Nephron (organoid): ENCODE measurements around the gene RAD51AP1.

Experiments
- H3K27ac Mint-ChIP-seq, 3 experiments: 2 replicates each; pipeline ENCODE4 v1.8.0; 2020; ENCODE audit warnings: mixed read lengths in 3 of 3, mild to moderate bottlenecking in 2 of 3, moderate library complexity in 1 of 3
- H3K27me3 Mint-ChIP-seq: 2 replicates; pipeline ENCODE4 v1.8.0; 2021; ENCODE audit warnings: low read depth, mild to moderate bottlenecking, moderate library complexity, mixed read lengths
- H3K36me3 Mint-ChIP-seq: 2 replicates; pipeline ENCODE4 v1.8.0; 2020; ENCODE audit warnings: low read depth, mixed read lengths
- H3K4me1 Mint-ChIP-seq: 2 replicates; pipeline ENCODE4 v1.8.0; 2020; ENCODE audit warnings: mixed read lengths
- H3K4me3 Mint-ChIP-seq, 3 experiments: 2 replicates each; pipeline ENCODE4 v1.8.0; 2020; ENCODE audit warnings: mild to moderate bottlenecking in 3 of 3, mixed read lengths in 3 of 3, moderate library complexity in 2 of 3
- H3K9me3 Mint-ChIP-seq: 2 replicates; pipeline ENCODE4 v1.8.0; 2020; ENCODE audit warnings: mixed read lengths
- TF ChIP-seq, protein P1 (sequence below), 3 experiments: fragments of 200-600 bp; sonication (generic); IDR thresholded peaks; one replicate each; pipeline ENCODE4 v1.5.0; 2021; ENCODE audit warnings: antibody characterized with exemption in 3 of 3; ENCODE audit not compliant: unreplicated experiment in 3 of 3

The RAD51AP1 gene

GRCh38 chr12:4555804-4556203 is 17.1 kb downstream of the RAD51AP1 start:
- H3K36me3 Mint-ChIP-seq = peaks cover 24% of the 10 kb centered on the region
- H3K27ac Mint-ChIP-seq = no peak overlapping the region
- TF ChIP-seq, protein P1, sequence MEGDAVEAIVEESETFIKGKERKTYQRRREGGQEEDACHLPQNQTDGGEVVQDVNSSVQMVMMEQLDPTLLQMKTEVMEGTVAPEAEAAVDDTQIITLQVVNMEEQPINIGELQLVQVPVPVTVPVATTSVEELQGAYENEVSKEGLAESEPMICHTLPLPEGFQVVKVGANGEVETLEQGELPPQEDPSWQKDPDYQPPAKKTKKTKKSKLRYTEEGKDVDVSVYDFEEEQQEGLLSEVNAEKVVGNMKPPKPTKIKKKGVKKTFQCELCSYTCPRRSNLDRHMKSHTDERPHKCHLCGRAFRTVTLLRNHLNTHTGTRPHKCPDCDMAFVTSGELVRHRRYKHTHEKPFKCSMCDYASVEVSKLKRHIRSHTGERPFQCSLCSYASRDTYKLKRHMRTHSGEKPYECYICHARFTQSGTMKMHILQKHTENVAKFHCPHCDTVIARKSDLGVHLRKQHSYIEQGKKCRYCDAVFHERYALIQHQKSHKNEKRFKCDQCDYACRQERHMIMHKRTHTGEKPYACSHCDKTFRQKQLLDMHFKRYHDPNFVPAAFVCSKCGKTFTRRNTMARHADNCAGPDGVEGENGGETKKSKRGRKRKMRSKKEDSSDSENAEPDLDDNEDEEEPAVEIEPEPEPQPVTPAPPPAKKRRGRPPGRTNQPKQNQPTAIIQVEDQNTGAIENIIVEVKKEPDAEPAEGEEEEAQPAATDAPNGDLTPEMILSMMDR (IDR thresholded peaks at IDR 0.05; ENCODE audit: unreplicated experiment in 3 of 3) = no peak
- no peak overlapping the region for H3K4me3 Mint-ChIP-seq
- no peaks in the 10 kb centered on the region for H3K4me1 Mint-ChIP-seq
- no peaks in the 10 kb centered on the region for H3K9me3 Mint-ChIP-seq
- no peaks in the 10 kb centered on the region for H3K27me3 Mint-ChIP-seq

- TF ChIP-seq, protein P1 (IDR thresholded peaks at IDR 0.05; ENCODE audit: unreplicated experiment in 3 of 3) = no peak
- H3K27ac Mint-ChIP-seq = no peak overlapping the region
- peaks cover 4% of the 10 kb centered on the region for H3K4me1 Mint-ChIP-seq
- H3K36me3 Mint-ChIP-seq = peaks cover 23% of the 10 kb centered on the region
- no peaks in the 10 kb centered on the region for H3K9me3 Mint-ChIP-seq
- H3K27me3 Mint-ChIP-seq = peaks cover 3% of the 10 kb centered on the region
- H3K4me3 Mint-ChIP-seq = no peak overlapping the region
These were observed 18.2 kb downstream of the RAD51AP1 start for GRCh38 chr12:4556735-4557530.

DNA sequence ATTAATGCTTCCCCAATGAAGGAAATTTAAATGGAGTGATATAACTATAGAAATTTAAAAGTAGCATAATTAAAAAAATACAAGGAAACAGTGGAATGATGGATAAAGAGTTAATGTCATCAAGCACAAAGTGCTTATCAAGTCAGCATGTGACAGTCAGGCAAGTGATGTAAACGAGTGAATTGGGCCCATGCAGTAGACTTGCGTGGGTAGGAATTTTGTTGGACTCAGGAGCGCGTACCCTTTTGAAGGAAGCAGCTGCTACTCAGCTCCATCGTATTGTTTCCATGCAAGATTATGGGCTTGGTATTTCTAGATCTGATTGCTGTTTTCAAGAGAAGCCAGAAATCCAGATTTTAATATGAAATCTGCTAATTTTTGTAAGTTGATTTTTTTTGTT is 18.9 kb downstream of the RAD51AP1 start:
- Mint-ChIP-seq H3K9me3 (no peaks in the 10 kb centered on the region), H3K36me3 (peaks cover 23% of the 10 kb centered on the region), H3K27ac (no peak overlapping the region), H3K27me3 (peaks cover 5% of the 10 kb centered on the region), H3K4me3 (no peak overlapping the region), H3K4me1 (peaks cover 10% of the 10 kb centered on the region)
- TF ChIP-seq, protein P1 (IDR thresholded peaks at IDR 0.05; ENCODE audit: unreplicated experiment in 3 of 3) = no peak

GRCh38 chr12:4558171-4558570 is 19.5 kb downstream of the RAD51AP1 start:
- TF ChIP-seq, protein P1 (IDR thresholded peaks at IDR 0.05; ENCODE audit: unreplicated experiment in 3 of 3) = no peak
- Mint-ChIP-seq H3K27ac (no peak overlapping the region), H3K4me1 (peaks cover 11% of the 10 kb centered on the region), H3K27me3 (peaks cover 7% of the 10 kb centered on the region), H3K4me3 (no peak overlapping the region), H3K36me3 (peaks cover 23% of the 10 kb centered on the region), H3K9me3 (no peaks in the 10 kb centered on the region)

- H3K36me3 Mint-ChIP-seq = peaks cover 10% of the 10 kb centered on the region
- H3K27me3 Mint-ChIP-seq = peaks cover 14% of the 10 kb centered on the region
- no peaks in the 10 kb centered on the region for H3K9me3 Mint-ChIP-seq
These were observed 23.5 kb downstream of the RAD51AP1 start, which contains the start of gene DYRK4 for GRCh38 chr12:4562034-4562657. Gene DYRK4, plus strand, starts transcription at chr12:4562208. Its CDS starts 38 bp downstream, at chr12:4562246.

More at GRCh38 chr12:4562034-4562657, 23.5 kb downstream of the RAD51AP1 start, which contains the start of gene DYRK4:
- peak within 1 kb of the TSS; percentile 85 for H3K4me3 Mint-ChIP-seq
- H3K27ac Mint-ChIP-seq = peak within 1 kb of the TSS; percentile 11 to 91 (median 72)
- TF ChIP-seq, protein P1 (IDR thresholded peaks at IDR 0.05; ENCODE audit: unreplicated experiment in 3 of 3) = no peak
- H3K4me1 Mint-ChIP-seq = peaks cover 11% of the 10 kb centered on the region
